ENCODE results near the gene TANGO6.

GRCh38 chr16:69031877-69032301, 188.6 kb downstream of the TANGO6 start:
- TF ChIP-seq NR3C1 (IDR thresholded peaks at IDR 0.05) = no peak
- no peak for TF ChIP-seq HMGXB4 (CRISPR knock-in tag; IDR thresholded peaks at IDR 0.05; ENCODE audit: borderline replicate concordance)
- TF ChIP-seq CTCF (IDR thresholded peaks at IDR 0.05) = no peak
- no peak for TF ChIP-seq CHD2 (IDR thresholded peaks at IDR 0.05; ENCODE audit: low read length, partially characterized antibody)
- TF ChIP-seq HES2 (IDR thresholded peaks at IDR 0.05) = no peak
- no peak for TF ChIP-seq MAX (IDR thresholded peaks at IDR 0.05)
- no peak; a peak in 1 of 5 replicates for TF ChIP-seq RAD21 (conservative IDR thresholded peaks at IDR 0.05 in 1 of 2, IDR thresholded peaks at IDR 0.05 in 1 of 2)
- no peak for TF ChIP-seq JUN (IDR thresholded peaks at IDR 0.05)
- no peak for TF ChIP-seq RCOR1 (IDR thresholded peaks at IDR 0.05; ENCODE audit: low read depth, low read length)
- TF ChIP-seq POLR2A (IDR thresholded peaks at IDR 0.05; ENCODE audit: low read length) = no peak
- no peak for TF ChIP-seq SREBF2 (IDR thresholded peaks at IDR 0.05)
